Measurements from ENCODE around the gene SIGLEC8.

Gene SIGLEC8

GRCh38 chr19:51402117-51402516 is 56.1 kb downstream of the SIGLEC8 start:
- DNase-seq (ENCODE audit: low read depth): no peak
